Upper lobe of right lung (tissue), 1 donor: ENCODE data around the gene EVA1C. TPM values are rescaled to one million over a fixed set of nuclear protein-coding genes. Genes with fewer than 3 reads are reported as not detected.

ENCODE experiments used
- ATAC-seq: fragments of 200-7000 bp; cut with Tn5 transposase; one replicate; pipeline ENCODE4 v1.9.1; 2020; ENCODE audit warnings: mild to moderate bottlenecking, moderate library complexity
- DNase-seq: peaks from one replicate; pipeline ENCODE4 v3.0.0-alpha.2; 2020
- H3K27ac ChIP-seq: fragments of 200-600 bp; one replicate; pipeline ENCODE4 v1.8.0; 2022
- H3K27me3 ChIP-seq: fragments of 200-600 bp; one replicate; pipeline ENCODE4 v1.8.0; 2022; ENCODE audit warnings: mild to moderate bottlenecking
- H3K36me3 ChIP-seq: fragments of 200-600 bp; one replicate; pipeline ENCODE4 v1.8.0; 2022
- H3K4me1 ChIP-seq: fragments of 200-600 bp; one replicate; pipeline ENCODE4 v1.8.0; 2022
- H3K4me3 ChIP-seq: fragments of 200-600 bp; one replicate; pipeline ENCODE4 v1.8.0; 2022; ENCODE audit warnings: mild to moderate bottlenecking
- H3K9me3 ChIP-seq: fragments of 200-600 bp; one replicate; pipeline ENCODE4 v1.8.0; 2022
- CTCF ChIP-seq: fragments of 200-600 bp; IDR thresholded peaks from one replicate; pipeline ENCODE4 v1.8.0; 2022; ENCODE audit warnings: antibody characterized with exemption
- intact Hi-C: fragments of 100-400 bp; cut with DNase I; formaldehyde crosslinking; loops from one replicate; pipeline ENCODE4 v1.11.0; 2022
- total RNA-seq: library from RNA; stranded (reverse); fragmentation: NEBNext Ultra II Directional; extraction: Animal tissue kit (Norgen Biotek cat#: 25700); gene quantifications from one replicate; pipeline ENCODE4 v1.2.1, GENCODE V29; 2021
- donor health status: DM: no; HTN: yes; CAD: no; lungs with severe emphysema.

EVA1C gene
- total RNA-seq, 1 donor from 2014 or later = 55.4 TPM

- Histone ChIP-seq H3K4me3 (no peak overlapping the region), H3K27me3 (no peaks in the 10 kb centered on the region), H3K36me3 (peaks cover 9% of the 10 kb centered on the region), H3K9me3 (no peaks in the 10 kb centered on the region), H3K27ac (no peak overlapping the region), H3K4me1 (peaks cover 38% of the 10 kb centered on the region)
- no peak for DNase-seq
- ATAC-seq = no peak
- intact Hi-C loops = no loop called here
- TF ChIP-seq CTCF = no peak
Measured at GRCh38 chr21:32452641-32453040, 40.1 kb downstream of the EVA1C start.

DNA sequence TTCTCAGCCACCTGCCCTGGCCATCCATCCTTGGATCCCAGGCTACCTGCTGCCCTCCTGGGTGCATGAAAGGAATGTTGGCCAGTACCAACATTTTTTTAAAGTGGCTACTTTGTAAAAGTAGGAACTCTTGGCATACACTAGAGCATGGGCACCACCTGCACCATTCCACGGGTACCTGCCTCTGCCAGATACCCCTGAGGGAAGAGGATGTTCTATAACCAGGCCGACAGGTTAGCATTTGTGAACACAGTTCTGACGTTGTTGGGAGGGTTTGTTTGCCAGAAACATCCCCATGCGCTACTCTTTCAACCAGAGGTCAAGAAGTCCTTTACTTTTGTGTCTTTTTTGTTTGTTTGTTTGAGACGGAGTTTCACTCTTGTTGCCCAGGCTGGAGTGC lies 43.0 kb downstream of the EVA1C start:
- Histone ChIP-seq H3K27ac (no peak overlapping the region), H3K36me3 (peaks cover 32% of the 10 kb centered on the region), H3K4me3 (no peak overlapping the region)

GRCh38 chr21:32456497-32456918 lies 44.0 kb downstream of the EVA1C start:
- no peak overlapping the region for H3K4me3 ChIP-seq
- intact Hi-C loops = no loop called here

More for the DNA sequence above, 43.0 kb downstream of the EVA1C start:
- intact Hi-C loops = no loop called here
- no peaks in the 10 kb centered on the region for H3K9me3 ChIP-seq
- peaks cover 34% of the 10 kb centered on the region for H3K4me1 ChIP-seq
- no peak for TF ChIP-seq CTCF
- H3K27me3 ChIP-seq = no peaks in the 10 kb centered on the region
- DNase-seq (no peak), ATAC-seq (peak; percentile 63)

GRCh38 chr21:32457360-32457840 lies 44.9 kb downstream of the EVA1C start:
- ATAC-seq (peak; percentile 31), DNase-seq (peak; percentile 74)
- peaks cover 18% of the 10 kb centered on the region for H3K4me1 ChIP-seq
- H3K9me3 ChIP-seq = no peaks in the 10 kb centered on the region
- no peak for TF ChIP-seq CTCF
- no peak overlapping the region for H3K4me3 ChIP-seq
- intact Hi-C loops = no loop called here
- no peaks in the 10 kb centered on the region for H3K27me3 ChIP-seq
- H3K27ac ChIP-seq = peak overlapping the region; percentile 68
- peaks cover 44% of the 10 kb centered on the region for H3K36me3 ChIP-seq

More at GRCh38 chr21:32456497-32456918, 44.0 kb downstream of the EVA1C start:
- Histone ChIP-seq H3K27me3 (no peaks in the 10 kb centered on the region), H3K4me1 (peaks cover 24% of the 10 kb centered on the region), H3K27ac (peak overlapping the region; percentile 68), H3K36me3 (peaks cover 41% of the 10 kb centered on the region), H3K9me3 (no peaks in the 10 kb centered on the region)
- TF ChIP-seq CTCF = no peak
- ATAC-seq (no peak), DNase-seq (no peak)

GRCh38 chr21:32457962-32458361 lies 45.5 kb downstream of the EVA1C start:
- no peaks in the 10 kb centered on the region for H3K9me3 ChIP-seq
- ATAC-seq (no peak), DNase-seq (no peak)
- no peak for TF ChIP-seq CTCF
- H3K4me1 ChIP-seq = peaks cover 18% of the 10 kb centered on the region
- intact Hi-C loops = no loop called here
- H3K27ac ChIP-seq = peak overlapping the region; percentile 68
- H3K36me3 ChIP-seq = peaks cover 44% of the 10 kb centered on the region
- H3K27me3 ChIP-seq = no peaks in the 10 kb centered on the region
- no peak overlapping the region for H3K4me3 ChIP-seq

- H3K27me3 ChIP-seq = no peaks in the 10 kb centered on the region
- no peak overlapping the region for H3K4me3 ChIP-seq
- ATAC-seq = no peak
- H3K4me1 ChIP-seq = peaks cover 28% of the 10 kb centered on the region
- H3K36me3 ChIP-seq = peaks cover 35% of the 10 kb centered on the region
- DNase-seq = no peak
- no peak overlapping the region for H3K27ac ChIP-seq
- no peaks in the 10 kb centered on the region for H3K9me3 ChIP-seq
- intact Hi-C loops = no loop called here
- TF ChIP-seq CTCF = no peak
Measured at GRCh38 chr21:32459972-32460371, 47.5 kb downstream of the EVA1C start.
